Measurements from ENCODE around the gene LRRC45. TPM values are rescaled to one million over a fixed set of nuclear protein-coding genes. Genes with fewer than 3 reads are reported as not detected.

LRRC45 gene
- total and polyA plus RNA-seq, 2 experiments from 2014 or later = 16.1 to 40.7 TPM

DNA sequence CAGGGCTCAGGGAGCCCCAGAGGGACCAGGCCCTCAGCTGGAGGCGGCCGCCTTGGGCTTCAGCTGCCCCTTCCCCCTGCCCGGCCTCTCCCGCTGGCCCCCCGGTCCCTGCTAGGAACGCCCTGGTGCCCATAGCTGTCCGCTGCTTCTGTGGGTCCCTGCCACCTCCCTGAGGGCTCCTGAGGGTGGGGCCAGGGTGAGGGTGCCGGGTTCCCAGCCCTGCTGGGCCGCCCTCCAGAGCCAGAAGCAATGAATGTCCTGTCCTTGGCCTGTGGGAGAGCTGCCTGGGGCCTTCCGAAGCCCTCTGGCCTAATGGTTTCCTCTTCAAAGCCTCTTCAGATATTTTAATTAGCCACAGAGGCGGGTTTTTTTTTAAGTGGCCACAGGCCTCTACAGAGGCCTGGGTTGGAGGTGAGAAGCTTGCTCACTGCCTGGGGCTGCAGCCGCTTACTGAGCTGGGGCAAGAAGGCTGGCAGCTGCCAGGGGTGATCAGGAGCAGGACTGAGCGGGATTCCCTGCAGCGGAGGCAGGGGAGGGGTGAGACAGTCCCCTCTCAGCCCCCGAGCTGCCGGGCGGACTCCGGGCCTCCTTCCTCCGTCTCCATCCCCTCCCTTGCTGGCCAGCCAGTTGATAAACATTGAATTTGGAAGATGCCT is 10.3 kb upstream of the LRRC45 start:
- ATAC-seq (no peak), DNase-seq (ENCODE audit: low spot score) (no peak)
- H3K4me2 ChIP-seq = no peak overlapping the region
- Mint-ChIP-seq H3K27me3 (ENCODE audit: insufficient read depth, low read depth, poor library complexity) (peaks cover 6% of the 10 kb centered on the region), H3K4me1 (no peaks in the 10 kb centered on the region), H3K9me3 (no peaks in the 10 kb centered on the region), H3K36me3 (ENCODE audit: low read depth) (no peaks in the 10 kb centered on the region), H3K4me3 (no peak overlapping the region), H3K27ac (no peak overlapping the region)
- H3K9me2 ChIP-seq (ENCODE audit: insufficient read depth) = no peaks in the 10 kb centered on the region
- no peaks in the 10 kb centered on the region for H3K79me2 ChIP-seq (replicated peaks; ENCODE audit: insufficient read depth)
- no peaks in the 10 kb centered on the region for H3K36me3 ChIP-seq (ENCODE audit: insufficient read depth)
- no peaks in the 10 kb centered on the region for H3K27me3 ChIP-seq (ENCODE audit: insufficient read depth)
- no peak for TF ChIP-seq CTCF (conservative IDR thresholded peaks at IDR 0.05; ENCODE audit: low read depth in 2 of 2)
- TF ChIP-seq, protein P1, sequence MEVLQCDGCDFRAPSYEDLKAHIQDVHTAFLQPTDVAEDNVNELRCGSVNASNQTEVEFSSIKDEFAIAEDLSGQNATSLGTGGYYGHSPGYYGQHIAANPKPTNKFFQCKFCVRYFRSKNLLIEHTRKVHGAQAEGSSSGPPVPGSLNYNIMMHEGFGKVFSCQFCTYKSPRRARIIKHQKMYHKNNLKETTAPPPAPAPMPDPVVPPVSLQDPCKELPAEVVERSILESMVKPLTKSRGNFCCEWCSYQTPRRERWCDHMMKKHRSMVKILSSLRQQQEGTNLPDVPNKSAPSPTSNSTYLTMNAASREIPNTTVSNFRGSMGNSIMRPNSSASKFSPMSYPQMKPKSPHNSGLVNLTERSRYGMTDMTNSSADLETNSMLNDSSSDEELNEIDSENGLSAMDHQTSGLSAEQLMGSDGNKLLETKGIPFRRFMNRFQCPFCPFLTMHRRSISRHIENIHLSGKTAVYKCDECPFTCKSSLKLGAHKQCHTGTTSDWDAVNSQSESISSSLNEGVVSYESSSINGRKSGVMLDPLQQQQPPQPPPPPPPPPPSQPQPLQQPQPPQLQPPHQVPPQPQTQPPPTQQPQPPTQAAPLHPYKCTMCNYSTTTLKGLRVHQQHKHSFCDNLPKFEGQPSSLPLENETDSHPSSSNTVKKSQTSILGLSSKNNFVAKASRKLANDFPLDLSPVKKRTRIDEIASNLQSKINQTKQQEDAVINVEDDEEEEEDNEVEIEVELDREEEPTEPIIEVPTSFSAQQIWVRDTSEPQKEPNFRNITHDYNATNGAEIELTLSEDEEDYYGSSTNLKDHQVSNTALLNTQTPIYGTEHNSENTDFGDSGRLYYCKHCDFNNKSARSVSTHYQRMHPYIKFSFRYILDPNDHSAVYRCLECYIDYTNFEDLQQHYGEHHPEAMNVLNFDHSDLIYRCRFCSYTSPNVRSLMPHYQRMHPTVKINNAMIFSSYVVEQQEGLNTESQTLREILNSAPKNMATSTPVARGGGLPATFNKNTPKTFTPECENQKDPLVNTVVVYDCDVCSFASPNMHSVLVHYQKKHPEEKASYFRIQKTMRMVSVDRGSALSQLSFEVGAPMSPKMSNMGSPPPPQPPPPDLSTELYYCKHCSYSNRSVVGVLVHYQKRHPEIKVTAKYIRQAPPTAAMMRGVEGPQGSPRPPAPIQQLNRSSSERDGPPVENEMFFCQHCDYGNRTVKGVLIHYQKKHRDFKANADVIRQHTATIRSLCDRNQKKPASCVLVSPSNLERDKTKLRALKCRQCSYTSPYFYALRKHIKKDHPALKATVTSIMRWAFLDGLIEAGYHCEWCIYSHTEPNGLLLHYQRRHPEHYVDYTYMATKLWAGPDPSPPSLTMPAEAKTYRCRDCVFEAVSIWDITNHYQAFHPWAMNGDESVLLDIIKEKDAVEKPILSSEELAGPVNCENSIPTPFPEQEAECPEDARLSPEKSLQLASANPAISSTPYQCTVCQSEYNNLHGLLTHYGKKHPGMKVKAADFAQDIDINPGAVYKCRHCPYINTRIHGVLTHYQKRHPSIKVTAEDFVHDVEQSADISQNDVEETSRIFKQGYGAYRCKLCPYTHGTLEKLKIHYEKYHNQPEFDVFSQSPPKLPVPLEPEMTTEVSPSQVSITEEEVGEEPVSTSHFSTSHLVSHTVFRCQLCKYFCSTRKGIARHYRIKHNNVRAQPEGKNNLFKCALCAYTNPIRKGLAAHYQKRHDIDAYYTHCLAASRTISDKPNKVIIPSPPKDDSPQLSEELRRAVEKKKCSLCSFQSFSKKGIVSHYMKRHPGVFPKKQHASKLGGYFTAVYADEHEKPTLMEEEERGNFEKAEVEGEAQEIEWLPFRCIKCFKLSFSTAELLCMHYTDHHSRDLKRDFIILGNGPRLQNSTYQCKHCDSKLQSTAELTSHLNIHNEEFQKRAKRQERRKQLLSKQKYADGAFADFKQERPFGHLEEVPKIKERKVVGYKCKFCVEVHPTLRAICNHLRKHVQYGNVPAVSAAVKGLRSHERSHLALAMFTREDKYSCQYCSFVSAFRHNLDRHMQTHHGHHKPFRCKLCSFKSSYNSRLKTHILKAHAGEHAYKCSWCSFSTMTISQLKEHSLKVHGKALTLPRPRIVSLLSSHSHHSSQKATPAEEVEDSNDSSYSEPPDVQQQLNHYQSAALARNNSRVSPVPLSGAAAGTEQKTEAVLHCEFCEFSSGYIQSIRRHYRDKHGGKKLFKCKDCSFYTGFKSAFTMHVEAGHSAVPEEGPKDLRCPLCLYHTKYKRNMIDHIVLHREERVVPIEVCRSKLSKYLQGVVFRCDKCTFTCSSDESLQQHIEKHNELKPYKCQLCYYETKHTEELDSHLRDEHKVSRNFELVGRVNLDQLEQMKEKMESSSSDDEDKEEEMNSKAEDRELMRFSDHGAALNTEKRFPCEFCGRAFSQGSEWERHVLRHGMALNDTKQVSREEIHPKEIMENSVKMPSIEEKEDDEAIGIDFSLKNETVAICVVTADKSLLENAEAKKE (CRISPR knock-in tag; IDR thresholded peaks at IDR 0.05) = no peak
- TF ChIP-seq CREB1 (CRISPR knock-in tag; IDR thresholded peaks at IDR 0.05; ENCODE audit: low read depth) = no peak
- no peak for TF ChIP-seq JUNB (IDR thresholded peaks at IDR 0.05; ENCODE audit: unreplicated experiment)
- no peak for TF ChIP-seq ZNF331 (CRISPR knock-in tag; IDR thresholded peaks at IDR 0.05; ENCODE audit: low read depth)
- TF ChIP-seq REST (IDR thresholded peaks at IDR 0.05; ENCODE audit: unreplicated experiment) = no peak
- no peak for TF ChIP-seq ZNF114 (CRISPR knock-in tag; IDR thresholded peaks at IDR 0.05)
- TF ChIP-seq POLR2AphosphoS5 (IDR thresholded peaks at IDR 0.05; ENCODE audit: low read depth) = no peak
- no peak for TF ChIP-seq NANOG (IDR thresholded peaks at IDR 0.05; ENCODE audit: borderline replicate concordance)
- no peak overlapping the region for H3K27ac ChIP-seq (ENCODE audit: low read depth)
- H3F3A ChIP-seq (replicated peaks; ENCODE audit: low read depth) = no peaks in the 10 kb centered on the region
- H3K4me3 ChIP-seq = no peak overlapping the region
- no peak overlapping the region for H2AFZ ChIP-seq
- no peaks in the 10 kb centered on the region; the same call in 1 of the 2 replicates for H3K4me1 ChIP-seq (ENCODE audit: insufficient read depth)
- H4K20me1 ChIP-seq (replicated peaks; ENCODE audit: insufficient read depth) = no peaks in the 10 kb centered on the region
